ENCODE data around the gene TBC1D32. TPM values are rescaled to one million over a fixed set of nuclear protein-coding genes. Genes with fewer than 3 reads are reported as not detected.

TBC1D32 gene
- total RNA-seq, 1 experiment from 2014 or later: 9.0 TPM

- Histone ChIP-seq H3K27me3 (ENCODE audit: insufficient read depth, low read length) (no peaks in the 10 kb centered on the region), H3K4ac (ENCODE audit: low read depth, low read length) (no peak overlapping the region), H3K9ac (ENCODE audit: extremely low read depth, insufficient read length, low read length) (no peak overlapping the region), H2BK120ac (ENCODE audit: low read depth, low read length, poor library complexity, severe bottlenecking) (no peak overlapping the region), H2BK20ac (ENCODE audit: low read depth, low read length, poor library complexity, severe bottlenecking) (no peak overlapping the region), H3K27ac (ENCODE audit: insufficient read length, low read depth, low read length) (no peak overlapping the region), H3K4me1 (ENCODE audit: insufficient read depth, low read length) (no peaks in the 10 kb centered on the region), H2BK15ac (ENCODE audit: low read depth, low read length) (no peak overlapping the region), H3K23ac (ENCODE audit: insufficient read length, low read depth, low read length) (no peak overlapping the region), H3T11ph (ENCODE audit: low read length) (no peak overlapping the region), H3K18ac (ENCODE audit: insufficient read length, low read depth, low read length) (no peak overlapping the region), H4K8ac (replicated peaks; ENCODE audit: insufficient read length, low read depth, low read length) (no peak overlapping the region), H2BK12ac (ENCODE audit: insufficient read length, low read depth, low read length) (no peak overlapping the region), H3K9me3 (ENCODE audit: control insufficient read depth, low read depth, low read length) (no peaks in the 10 kb centered on the region), H3K23me2 (ENCODE audit: insufficient read length, low read depth, low read length, poor library complexity, severe bottlenecking) (no peaks in the 10 kb centered on the region), H3K79me1 (ENCODE audit: insufficient read depth, low read depth, low read length, poor library complexity, severe bottlenecking) (no peaks in the 10 kb centered on the region), H4K20me1 (ENCODE audit: control insufficient read depth, insufficient read depth, insufficient read length) (no peaks in the 10 kb centered on the region), H3K14ac (ENCODE audit: insufficient read depth, low read length) (no peak overlapping the region), H4K5ac (ENCODE audit: insufficient read length, low read depth, low read length) (no peak overlapping the region), H2BK5ac (ENCODE audit: insufficient read length, low read length) (no peak overlapping the region), H3K79me2 (ENCODE audit: insufficient read depth, low read length) (no peaks in the 10 kb centered on the region), H3K4me2 (ENCODE audit: insufficient read depth, insufficient read length, low read length) (no peak overlapping the region), H4K91ac (ENCODE audit: insufficient read length, low read depth, low read length) (no peak overlapping the region), H3K56ac (ENCODE audit: insufficient read length, low read depth, low read length) (no peak overlapping the region), H2AFZ (ENCODE audit: low read length) (no peak overlapping the region), H2AK5ac (ENCODE audit: insufficient read length, low read length) (no peak overlapping the region)
- Mint-ChIP-seq H3K27me3 (ENCODE audit: low read depth) (peaks cover 2% of the 10 kb centered on the region), H3K4me3 (no peak overlapping the region), H3K36me3 (ENCODE audit: insufficient read depth in 1 of 3, low read depth in 3 of 3) (no peaks in the 10 kb centered on the region), H3K27ac (0 out of 7 replicates have a peak overlapping the region, but pooled peaks of 1 of the 3 experiments have one; percentile 25), H3K4me1 (peaks cover 5 to 6% of the 10 kb centered on the region in 2 experiments), H3K9me3 (no peaks in the 10 kb centered on the region)
- TF ChIP-seq, protein P1, sequence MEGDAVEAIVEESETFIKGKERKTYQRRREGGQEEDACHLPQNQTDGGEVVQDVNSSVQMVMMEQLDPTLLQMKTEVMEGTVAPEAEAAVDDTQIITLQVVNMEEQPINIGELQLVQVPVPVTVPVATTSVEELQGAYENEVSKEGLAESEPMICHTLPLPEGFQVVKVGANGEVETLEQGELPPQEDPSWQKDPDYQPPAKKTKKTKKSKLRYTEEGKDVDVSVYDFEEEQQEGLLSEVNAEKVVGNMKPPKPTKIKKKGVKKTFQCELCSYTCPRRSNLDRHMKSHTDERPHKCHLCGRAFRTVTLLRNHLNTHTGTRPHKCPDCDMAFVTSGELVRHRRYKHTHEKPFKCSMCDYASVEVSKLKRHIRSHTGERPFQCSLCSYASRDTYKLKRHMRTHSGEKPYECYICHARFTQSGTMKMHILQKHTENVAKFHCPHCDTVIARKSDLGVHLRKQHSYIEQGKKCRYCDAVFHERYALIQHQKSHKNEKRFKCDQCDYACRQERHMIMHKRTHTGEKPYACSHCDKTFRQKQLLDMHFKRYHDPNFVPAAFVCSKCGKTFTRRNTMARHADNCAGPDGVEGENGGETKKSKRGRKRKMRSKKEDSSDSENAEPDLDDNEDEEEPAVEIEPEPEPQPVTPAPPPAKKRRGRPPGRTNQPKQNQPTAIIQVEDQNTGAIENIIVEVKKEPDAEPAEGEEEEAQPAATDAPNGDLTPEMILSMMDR (conservative IDR thresholded peaks at IDR 0.05): no peak
- DNase-seq: no peak
- whole genome bisulfite sequencing (ENCODE audit: extremely low coverage, insufficient read length, low lambda C conversion rate): no CpG with 5 or more reads among the region's 12 CpGs
Observed at GRCh38 chr6:121339639-121340226, 5.5 kb upstream of the TBC1D32 start.
